ENCODE results near the gene MR1.

DNA sequence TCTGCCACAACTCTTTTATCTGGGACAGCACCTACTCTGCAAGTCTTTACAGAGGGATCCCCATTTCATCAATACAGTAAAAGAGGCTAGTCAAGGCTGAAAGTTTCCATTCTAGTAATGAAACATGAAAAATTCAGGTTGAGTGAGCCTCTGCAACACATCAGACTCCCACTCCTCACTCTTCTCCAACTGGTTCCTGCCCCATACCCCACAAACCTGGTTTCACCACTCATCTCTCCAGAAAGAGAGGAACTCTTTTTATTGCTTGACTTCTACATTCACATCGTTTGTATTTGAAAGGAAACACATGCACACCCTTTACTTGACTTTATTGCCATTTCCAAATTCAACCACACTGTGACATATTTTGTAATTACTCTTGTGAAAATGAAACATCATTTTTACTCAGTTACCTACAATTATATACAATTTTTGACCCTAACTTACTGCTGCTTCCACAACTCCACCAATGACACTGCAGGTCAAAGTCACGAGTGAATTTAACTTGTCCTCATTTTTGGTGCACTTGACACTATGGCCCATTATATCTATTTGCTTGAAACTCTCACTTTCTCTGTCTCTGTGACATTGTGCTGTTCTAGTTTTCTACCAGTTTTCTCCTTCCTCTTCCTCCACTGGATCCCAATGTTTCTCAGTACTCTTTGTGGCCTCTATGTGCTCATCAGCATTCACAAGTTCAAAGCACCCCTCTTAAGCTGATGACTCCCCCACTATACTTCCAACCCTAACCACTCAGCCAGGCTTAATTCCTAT lies 19.1 kb upstream of the MR1 start:
- TF ChIP-seq CTCF (IDR thresholded peaks at IDR 0.05; ENCODE audit: insufficient read depth, low read depth, low read length): no peak
- TF ChIP-seq EZH2 (IDR thresholded peaks at IDR 0.05; ENCODE audit: insufficient read depth, low read length): no peak
